Coronary artery (tissue), 2 donors: ENCODE data around the gene AHNAK2.

Source experiments
- DNase-seq: peaks from one replicate; pipeline ENCODE4 v3.0.0-alpha.2; 2017; ENCODE audit warnings: low spot score
- H3K27ac ChIP-seq, 2 donors: fragments of 200-600 bp; sonication (generic); one replicate each; pipeline ENCODE4 v1.5.1; 2016 to 2019
- H3K4me3 ChIP-seq: fragments of 200-600 bp; sonication (generic); 2 replicates; pipeline ENCODE4 v1.5.1; 2016; ENCODE audit warnings: mild to moderate bottlenecking, moderate library complexity
- CTCF ChIP-seq: fragments of 200-600 bp; sonication (generic); IDR thresholded peaks from one replicate; pipeline ENCODE4 v1.5.1; 2019; ENCODE audit warnings: antibody characterized with exemption

AHNAK2 gene

GRCh38 chr14:104967386-104968152 is 10.6 kb downstream of the AHNAK2 start:
- TF ChIP-seq CTCF: no peak
- no peak for DNase-seq
- peak overlapping the region; percentile 71 to 97 for H3K27ac ChIP-seq
- H3K4me3 ChIP-seq: peak overlapping the region; percentile 68

- no peak for TF ChIP-seq CTCF
- peak overlapping the region; percentile 71 to 97 for H3K27ac ChIP-seq
- DNase-seq: no peak
- peak overlapping the region; percentile 68 for H3K4me3 ChIP-seq
Observed at GRCh38 chr14:104966981-104967385, 11.2 kb downstream of the AHNAK2 start.

GRCh38 chr14:104966261-104966865 is 11.8 kb downstream of the AHNAK2 start:
- no peak overlapping the region for H3K4me3 ChIP-seq
- DNase-seq: no peak
- peak overlapping the region; percentile 71 to 97 for H3K27ac ChIP-seq
- TF ChIP-seq CTCF: no peak

GRCh38 chr14:104965561-104966231 is 12.5 kb downstream of the AHNAK2 start:
- no peak for TF ChIP-seq CTCF
- H3K4me3 ChIP-seq: no peak overlapping the region

GRCh38 chr14:104964546-104964945 is 13.6 kb downstream of the AHNAK2 start:
- Histone ChIP-seq H3K27ac (no peak overlapping the region), H3K4me3 (no peak overlapping the region)
- no peak for DNase-seq
- TF ChIP-seq CTCF: no peak

More at GRCh38 chr14:104965561-104966231, 12.5 kb downstream of the AHNAK2 start:
- DNase-seq: no peak
- H3K27ac ChIP-seq: peak overlapping the region in 1 of 2 donors; percentile 97

GRCh38 chr14:104957146-104958113 is 20.7 kb downstream of the AHNAK2 start:
- H3K27ac ChIP-seq: no peak overlapping the region
- DNase-seq: no peak
- no peak for TF ChIP-seq CTCF

More at GRCh38 chr14:104957146-104958113, 20.7 kb downstream of the AHNAK2 start:
- no peak overlapping the region for H3K4me3 ChIP-seq
